H1 (cell line): ENCODE measurements around the gene COL2A1. TPM values are rescaled to one million over a fixed set of nuclear protein-coding genes. Genes with fewer than 3 reads are reported as not detected.

Source experiments
- CTCF ChIA-PET: fragments of 300-600 bp; sonication (Branson Sonifier 250); formaldehyde crosslinking; loops from one replicate; lab custom pipeline; 2021; ENCODE audit not compliant: partially characterized antibody; lab: Charles Lee
- POLR2A ChIA-PET: fragments of 300-600 bp; sonication (Branson Sonifier 250); formaldehyde crosslinking; loops from one replicate; lab custom pipeline; 2021; ENCODE audit warnings: inconsistent platforms; ENCODE audit not compliant: partially characterized antibody; lab: Charles Lee
- DNase-seq, 2 experiments: peaks; one replicate each; pipeline versions ENCODE4 v3.0.0 to v3.0.0-alpha.2; 2010 to 2022; ENCODE audit warnings: low spot score in 2 of 2, low read depth in 1 of 2, mixed read lengths in 1 of 2
- FAIRE-seq: peaks from 2 replicates; lab custom pipeline; 2011; peaks lifted over from hg19 to GRCh38; lab: Jason Lieb, UNC
- H2AFZ ChIP-seq: 2 replicates; pipeline ENCODE4 v1.8.1; 2012; ENCODE audit warnings: low read length, inconsistent platforms
- H2AK5ac ChIP-seq: 2 replicates; pipeline ENCODE4 v1.6.1; 2013; ENCODE audit warnings: low read depth, low read length
- H2BK120ac ChIP-seq: replicated peaks from 2 replicates; pipeline ENCODE3; 2013; ENCODE audit warnings: low read depth, low read length, inconsistent platforms
- H2BK12ac ChIP-seq: 2 replicates; pipeline ENCODE4 v1.6.1; 2013; ENCODE audit warnings: low read depth, low read length
- H2BK15ac ChIP-seq: 2 replicates; pipeline ENCODE4 v1.6.1; 2013; ENCODE audit warnings: low read length
- H2BK20ac ChIP-seq: 2 replicates; pipeline ENCODE4 v1.6.1; 2013; ENCODE audit warnings: low read length
- H2BK5ac ChIP-seq: 2 replicates; pipeline ENCODE4 v1.6.1; 2013; ENCODE audit warnings: low read depth, low read length
- H3K14ac ChIP-seq: 2 replicates; pipeline ENCODE4 v1.6.1; 2013; ENCODE audit warnings: inconsistent platforms; ENCODE audit not compliant: insufficient read length
- H3K18ac ChIP-seq: 2 replicates; pipeline ENCODE4 v1.6.1; 2013; ENCODE audit warnings: low read length; ENCODE audit errors: extremely low read depth
- H3K23ac ChIP-seq: 2 replicates; pipeline ENCODE4 v1.6.1; 2013; ENCODE audit warnings: inconsistent platforms; ENCODE audit not compliant: insufficient read length
- H3K23me2 ChIP-seq: 2 replicates; pipeline ENCODE4 v1.6.1; 2013; ENCODE audit warnings: low read depth, low read length
- H3K27ac ChIP-seq: 2 replicates; pipeline ENCODE4 v1.6.1; 2011; ENCODE audit warnings: low read depth, low read length, inconsistent platforms
- H3K27me3 ChIP-seq, 4 experiments: replicated peaks in 1 of 4; 1 replicate in 1 of 4; 2 replicates in 3 of 4; pipeline versions ENCODE4 v1.6.1 to v1.8.1; 2011 to 2013; ENCODE audit warnings: low read length in 3 of 4, mild to moderate bottlenecking in 3 of 4, inconsistent platforms in 2 of 4, mixed read lengths in 2 of 4, moderate library complexity in 1 of 4; ENCODE audit not compliant: control insufficient read depth in 3 of 4, insufficient read depth in 3 of 4; ENCODE audit errors: extremely low read depth in 1 of 4
- H3K36me3 ChIP-seq, 4 experiments: 2 replicates each; pipeline versions ENCODE4 v1.6.1 to v1.8.1; 2011 to 2013; ENCODE audit warnings: mild to moderate bottlenecking in 4 of 4, low read length in 3 of 4, moderate library complexity in 2 of 4, control low read depth in 1 of 4, inconsistent platforms in 1 of 4; ENCODE audit not compliant: insufficient read depth in 4 of 4, control insufficient read depth in 2 of 4
- H3K4ac ChIP-seq: replicated peaks from 2 replicates; pipeline ENCODE3; 2013; ENCODE audit warnings: low read length, low read depth, mixed read lengths, inconsistent platforms; ENCODE audit not compliant: insufficient read length
- H3K4me1 ChIP-seq, 4 experiments: replicated peaks in 1 of 4; 1 replicate in 1 of 4; 2 replicates in 3 of 4; pipeline versions ENCODE4 v1.6.1 to v1.8.1; 2011 to 2013; ENCODE audit warnings: low read length in 3 of 4, inconsistent platforms in 2 of 4, mixed read lengths in 1 of 4; ENCODE audit not compliant: insufficient read depth in 4 of 4, control insufficient read depth in 3 of 4
- H3K4me2 ChIP-seq, 2 experiments: 2 replicates each; pipeline versions ENCODE4 v1.6.1 to v1.8.1; 2011 to 2013; ENCODE audit warnings: low read depth in 2 of 2, low read length in 2 of 2, control low read depth in 1 of 2, inconsistent platforms in 1 of 2, mild to moderate bottlenecking in 1 of 2; ENCODE audit not compliant: insufficient read depth in 1 of 2
- H3K4me3 ChIP-seq, 4 experiments: fragments of 200-600, 300-600 bp in 1 of 4; sonication (generic), shearing (Covaris generic), sonication (Bioruptor Twin) in 1 of 4; 2 replicates each; pipeline versions ENCODE4 v1.5.1 to v1.8.1; 2011 to 2016; ENCODE audit warnings: low read length in 4 of 4, low read depth in 3 of 4, control low read depth in 2 of 4, inconsistent platforms in 2 of 4, mild to moderate bottlenecking in 2 of 4, mixed read lengths in 1 of 4, moderate library complexity in 1 of 4; ENCODE audit not compliant: insufficient read depth in 2 of 4; ENCODE audit errors: extremely low read depth in 1 of 4
- H3K56ac ChIP-seq: replicated peaks from 2 replicates; pipeline ENCODE3; 2013; ENCODE audit warnings: low read depth, mild to moderate bottlenecking, mixed read lengths, low read length, inconsistent platforms; ENCODE audit not compliant: insufficient read length
- H3K79me1 ChIP-seq: 2 replicates; pipeline ENCODE4 v1.6.1; 2013; ENCODE audit warnings: low read depth, low read length, control low read depth
- H3K79me2 ChIP-seq, 2 experiments: 2 replicates each; pipeline versions ENCODE4 v1.6.1 to v1.8.1; 2012 to 2013; ENCODE audit warnings: low read length in 2 of 2, mild to moderate bottlenecking in 2 of 2, inconsistent platforms in 1 of 2; ENCODE audit not compliant: insufficient read depth in 2 of 2, control insufficient read depth in 1 of 2
- H3K9ac ChIP-seq, 4 experiments: replicated peaks in 1 of 4; 1 replicate in 1 of 4; 2 replicates in 3 of 4; pipeline versions ENCODE4 v1.6.1 to v1.8.1; 2011 to 2013; ENCODE audit warnings: low read depth in 3 of 4, low read length in 3 of 4, control low read depth in 2 of 4, mild to moderate bottlenecking in 2 of 4, moderate library complexity in 2 of 4, inconsistent platforms in 1 of 4; ENCODE audit errors: extremely low read depth in 1 of 4
- H3K9me3 ChIP-seq, 2 experiments: 2 replicates each; pipeline versions ENCODE4 v1.6.1 to v1.8.1; 2012 to 2013; ENCODE audit warnings: mild to moderate bottlenecking in 2 of 2, moderate library complexity in 2 of 2, control low read depth in 1 of 2, inconsistent platforms in 1 of 2, low read depth in 1 of 2, low read length in 1 of 2, mixed read lengths in 1 of 2; ENCODE audit not compliant: insufficient read depth in 2 of 2
- H4K20me1 ChIP-seq, 2 experiments: replicated peaks in 1 of 2; 2 replicates each; pipeline versions ENCODE3 to v1.8.1; 2011 to 2013; ENCODE audit warnings: inconsistent platforms in 2 of 2, low read length in 2 of 2, mild to moderate bottlenecking in 1 of 2; ENCODE audit not compliant: insufficient read depth in 2 of 2, control insufficient read depth in 1 of 2
- H4K5ac ChIP-seq: 2 replicates; pipeline ENCODE4 v1.6.1; 2013; ENCODE audit warnings: low read length, low read depth, mixed read lengths, inconsistent platforms; ENCODE audit not compliant: insufficient read length
- H4K8ac ChIP-seq: 2 replicates; pipeline ENCODE4 v1.8.0; 2013; ENCODE audit warnings: mild to moderate bottlenecking, moderate library complexity, low read length, inconsistent platforms; ENCODE audit not compliant: insufficient read depth; ENCODE audit errors: extremely low read depth
- H4K91ac ChIP-seq: replicated peaks from 2 replicates; pipeline ENCODE3; 2013; ENCODE audit warnings: low read length, mixed read lengths, inconsistent platforms; ENCODE audit not compliant: insufficient read length
- FOSL1 ChIP-seq: IDR thresholded peaks from 2 replicates; pipeline ENCODE4 v1.6.1; 2011; ENCODE audit warnings: mild to moderate bottlenecking, low read depth, low read length, moderate library complexity; ENCODE audit not compliant: insufficient read depth
- KDM4A ChIP-seq: IDR thresholded peaks from one replicate; pipeline ENCODE4 v1.7.1; 2012; ENCODE audit warnings: low read depth, mild to moderate bottlenecking, moderate library complexity, low read length, inconsistent platforms; ENCODE audit not compliant: severe bottlenecking
- WGBS, 2 experiments: shearing (Covaris generic) in 1 of 2; methylation state at CpG; one replicate each; pipeline versions ENCODE4 v1.1.6 to v1.1.7; 2013 to 2015; ENCODE audit warnings: low lambda C conversion rate in 2 of 2, mixed read lengths in 2 of 2, inconsistent platforms in 1 of 2, low coverage in 1 of 2, missing lambda C conversion rate in 1 of 2; ENCODE audit not compliant: insufficient replicate concordance in 2 of 2, insufficient coverage in 1 of 2, insufficient read length in 1 of 2; ENCODE audit errors: extremely low coverage in 1 of 2, missing lambda C conversion rate in 1 of 2; 5-methylcytosine and 5-hydroxymethylcytosine counted together
- polyA plus RNA-seq, 7 experiments: library from polyadenylated mRNA; depleted of rRNA in 3 of 7; stranded (reverse) in 5 of 7; unstranded in 2 of 7; fragments of >200 nt in 5 of 7; fragments of 200-250 nt in 2 of 7; gene quantifications; 1 replicate in 5 of 7; 2 replicates in 1 of 7; 4 replicates in 1 of 7; pipeline versions ENCODE4 v1.2.1 to v1.2.3, GENCODE V29; 2011 to 2013; ENCODE audit warnings: missing spikeins in 2 of 7, mixed read lengths in 2 of 7
- total RNA-seq: library from RNA; stranded (reverse); fragmentation: NEBNext Ultra II Directional; extraction: Animal tissue kit (Norgen Biotek cat#: 25700); gene quantifications from 2 replicates; pipeline ENCODE4 v1.2.1, GENCODE V29; 2021

COL2A1 gene
- total and polyA plus RNA-seq, 2 of the 8 experiments (the other 6 are each of a cell fraction or from before 2014, with no cell fraction given), result 4.2 to 14.6 TPM

DNA sequence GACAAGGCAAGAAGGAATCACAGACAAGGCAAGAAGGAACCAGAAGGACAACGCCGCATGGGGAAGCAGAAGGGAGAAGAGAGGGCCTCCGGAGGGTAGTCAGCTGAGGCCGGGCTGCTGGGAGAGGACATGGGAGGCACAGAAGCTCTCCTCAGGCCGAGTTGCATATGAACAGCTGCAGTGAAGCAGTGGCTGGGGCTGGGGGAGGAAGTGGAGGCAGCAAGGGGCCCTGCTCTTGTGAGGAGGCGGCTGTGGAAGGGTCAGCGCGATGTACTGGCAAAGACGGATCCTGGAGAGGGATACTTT lies 62.8 kb downstream of the COL2A1 start:
- Histone ChIP-seq H3K79me2 (no peaks in the 10 kb centered on the region), H2BK15ac (peak overlapping the region; percentile 61; the same call in 1 of the 2 replicates), H2BK20ac (no peak overlapping the region), H2AFZ (no peak overlapping the region), H4K5ac (no peak overlapping the region), H3K9me3 (no peaks in the 10 kb centered on the region), H3K9ac (no peak overlapping the region), H3K79me1 (no peaks in the 10 kb centered on the region), H3K4me2 (peak overlapping the region; percentile 42 to 73; a peak in 2 of 4 replicates), H4K20me1 (peaks cover 0 to 2% of the 10 kb centered on the region in 2 experiments), H3K4me3 (no peak overlapping the region), H2BK120ac (no peak overlapping the region), H3K36me3 (no peaks in the 10 kb centered on the region), H3K14ac (no peak overlapping the region), H3K18ac (no peak overlapping the region; the same call in 1 of the 2 replicates), H3K27me3 (peaks cover 0 to 24% (median 16%) of the 10 kb centered on the region in 4 experiments; a peak in 5 of 7 replicates), H2BK12ac (peak overlapping the region; percentile 68; the same call in 1 of the 2 replicates), H3K23me2 (peaks cover 6% of the 10 kb centered on the region), H3K23ac (no peak overlapping the region), H3K56ac (no peak overlapping the region), H3K4ac (no peak overlapping the region), H3K4me1 (peaks cover 0 to 16% (median 13%) of the 10 kb centered on the region in 4 experiments; a peak in 5 of 7 replicates), H2BK5ac (no peak overlapping the region), H2AK5ac (no peak overlapping the region), H4K8ac (no peak overlapping the region), H4K91ac (no peak overlapping the region), H3K27ac (no peak overlapping the region)
- CTCF ChIA-PET, result interaction anchor here (0.7 to 2.5 kb wide), 12 partner anchors 13 to 248 kb away, joined by 3 to 10 read pairs (median 4); partner anchors contain the start of gene TMEM106C
- TF ChIP-seq KDM4A (peak; percentile 10), FOSL1 (no peak)
- WGBS, 2 experiments, result 78% methylated on average over 9 of the region's 9 CpGs; no CpG with 5 or more reads in 1 of the 2 experiments
- POLR2A ChIA-PET, result no interaction called here
- DNase-seq (no peak), FAIRE-seq (no peak)
